Upper lobe of left lung (tissue), 6 donors: Measurements from ENCODE around the gene PDCD5. TPM values are rescaled to one million over a fixed set of nuclear protein-coding genes. Genes with fewer than 3 reads are reported as not detected.
A peak's percentile ranks its signal among the peaks of the same experiment; 100 is the strongest.

Source experiments
- ATAC-seq, 2 donors: fragments of 200-7000 bp; cut with Tn5 transposase; one replicate each; pipeline ENCODE4 v1.9.1; 2022; ENCODE audit warnings: mild to moderate bottlenecking in 2 of 2, moderate library complexity in 2 of 2; ENCODE audit not compliant: low FRiP score in 2 of 2
- DNase-seq, 2 donors: peaks; one replicate each; pipeline ENCODE4 v3.0.0-alpha.2; 2019 to 2020
- H3K27ac ChIP-seq, 4 donors: fragments of 200-600 bp; sonication (generic); one replicate each; pipeline ENCODE4 v1.5.1; 2016 to 2019
- H3K27me3 ChIP-seq, 4 donors: fragments of 200-600 bp; sonication (generic); one replicate each; pipeline ENCODE4 v1.5.1; 2017 to 2019
- H3K36me3 ChIP-seq, 4 donors: fragments of 200-600 bp; sonication (generic); one replicate each; pipeline ENCODE4 v1.5.1; 2016 to 2019
- H3K4me1 ChIP-seq, 4 donors: fragments of 200-600 bp; sonication (generic); one replicate each; pipeline ENCODE4 v1.5.1; 2018 to 2019
- H3K4me3 ChIP-seq, 4 donors: fragments of 200-600 bp; sonication (generic); one replicate each; pipeline ENCODE4 v1.5.1; 2017 to 2019; ENCODE audit warnings: mild to moderate bottlenecking in 2 of 4, moderate library complexity in 1 of 4
- H3K9me3 ChIP-seq, 4 donors: fragments of 200-600 bp; sonication (generic); one replicate each; pipeline ENCODE4 v1.5.1; 2018 to 2019
- CTCF ChIP-seq, 6 experiments: fragments of 450-650 bp in 4 of 6; fragments of 200-600 bp in 2 of 6; sonication (generic) in 2 of 6; IDR thresholded peaks; one replicate each; pipeline ENCODE4 v1.5.1; 2016 to 2019; ENCODE audit warnings: antibody characterized with exemption in 6 of 6
- EP300 ChIP-seq, 4 donors: sonication (generic); formaldehyde crosslinking; IDR thresholded peaks; one replicate each; pipeline ENCODE4 v1.5.1; 2017; ENCODE audit warnings: antibody characterized with exemption in 4 of 4, control low read depth in 2 of 4
- POLR2A ChIP-seq, 4 donors: fragments of 450-650 bp; IDR thresholded peaks; one replicate each; pipeline ENCODE4 v1.5.1; 2016 to 2017; ENCODE audit warnings: antibody characterized with exemption in 4 of 4, mild to moderate bottlenecking in 2 of 4
- POLR2AphosphoS5 ChIP-seq, 2 donors: sonication (generic); formaldehyde crosslinking; IDR thresholded peaks; one replicate each; pipeline ENCODE4 v1.5.1; 2017; ENCODE audit warnings: antibody characterized with exemption in 2 of 2
- WGBS, 2 donors: methylation state at CpG; one replicate each; pipeline ENCODE4 v1.1.5; 2017 to 2018; 5-methylcytosine and 5-hydroxymethylcytosine counted together
- total RNA-seq, 6 donors: library from RNA; depleted of rRNA in 4 of 6; stranded (reverse); fragments of >200 nt in 4 of 6; gene quantifications; one replicate each; pipeline versions ENCODE4 v1.1.0 to v1.2.1, GENCODE V29; 2016 to 2021
- donor health status: DM: no; HTN: no; CAD: no; lungs with moderate emphysema.
- donor health status: DM: no; HTN: yes; CAD: no; lungs with severe emphysema.

PDCD5 gene
- total RNA-seq, 6 donors from 2014 or later: 22.2 to 71.8 (median 50.0) TPM

- Histone ChIP-seq H3K36me3 (peaks cover 24 to 93% (median 65%) of the 10 kb centered on the region in 4 donors), H3K27ac (no peak overlapping the region), H3K27me3 (no peaks in the 10 kb centered on the region), H3K4me1 (no peaks in the 10 kb centered on the region), H3K9me3 (no peaks in the 10 kb centered on the region), H3K4me3 (no peak overlapping the region)
- no peak for DNase-seq
- no peak for ATAC-seq
- 98 to 99% methylated on average over 10 to 14 of the region's 14 CpGs for WGBS, 2 donors
- TF ChIP-seq POLR2A (IDR thresholded peaks at IDR 0.05): no peak
- no peak for TF ChIP-seq POLR2AphosphoS5 (IDR thresholded peaks at IDR 0.05)
- no peak for TF ChIP-seq CTCF (IDR thresholded peaks at IDR 0.05)
- no peak for TF ChIP-seq EP300 (IDR thresholded peaks at IDR 0.05)
Observed at GRCh38 chr19:32603961-32604360, 23.0 kb downstream of the PDCD5 start.

GRCh38 chr19:32605544-32605943 lies 24.6 kb downstream of the PDCD5 start:
- peaks cover 20 to 88% (median 63%) of the 10 kb centered on the region in 4 donors for H3K36me3 ChIP-seq
- WGBS, 2 donors: 94 to 96% methylated on average over 14 to 21 of the region's 21 CpGs
- DNase-seq (peak in 1 of 2 donors; percentile 58), ATAC-seq (no peak)
- H3K27ac ChIP-seq: no peak overlapping the region
- no peaks in the 10 kb centered on the region for H3K4me1 ChIP-seq
- H3K9me3 ChIP-seq: no peaks in the 10 kb centered on the region
- TF ChIP-seq POLR2A (IDR thresholded peaks at IDR 0.05) (no peak), CTCF (IDR thresholded peaks at IDR 0.05) (no peak), POLR2AphosphoS5 (IDR thresholded peaks at IDR 0.05) (no peak), EP300 (IDR thresholded peaks at IDR 0.05) (no peak)
- no peak overlapping the region for H3K4me3 ChIP-seq
- H3K27me3 ChIP-seq: no peaks in the 10 kb centered on the region

GRCh38 chr19:32606289-32606688 lies 25.3 kb downstream of the PDCD5 start:
- DNase-seq (no peak), ATAC-seq (no peak)
- Histone ChIP-seq H3K9me3 (no peaks in the 10 kb centered on the region), H3K27me3 (no peaks in the 10 kb centered on the region), H3K4me1 (no peaks in the 10 kb centered on the region), H3K27ac (no peak overlapping the region), H3K36me3 (peaks cover 20 to 81% (median 63%) of the 10 kb centered on the region in 4 donors), H3K4me3 (no peak overlapping the region)
- no peak for TF ChIP-seq EP300 (IDR thresholded peaks at IDR 0.05)
- TF ChIP-seq POLR2A (IDR thresholded peaks at IDR 0.05): no peak
- TF ChIP-seq CTCF (IDR thresholded peaks at IDR 0.05): no peak
- TF ChIP-seq POLR2AphosphoS5 (IDR thresholded peaks at IDR 0.05): no peak
- WGBS, 2 donors: 84 to 96% methylated on average over 12 to 15 of the region's 15 CpGs

- WGBS, 2 donors: 94 to 96% methylated on average over 7 to 16 of the region's 20 CpGs
- Histone ChIP-seq H3K4me3 (no peak overlapping the region), H3K4me1 (no peaks in the 10 kb centered on the region), H3K27me3 (no peaks in the 10 kb centered on the region), H3K27ac (no peak overlapping the region), H3K9me3 (no peaks in the 10 kb centered on the region), H3K36me3 (peaks cover 22 to 78% (median 60%) of the 10 kb centered on the region in 4 donors)
- no peak for TF ChIP-seq EP300 (IDR thresholded peaks at IDR 0.05)
- no peak for TF ChIP-seq POLR2A (IDR thresholded peaks at IDR 0.05)
- TF ChIP-seq POLR2AphosphoS5 (IDR thresholded peaks at IDR 0.05): no peak
- TF ChIP-seq CTCF (IDR thresholded peaks at IDR 0.05): no peak
- peak; percentile 34 to 50 for ATAC-seq
- peak in 1 of 2 donors; percentile 75 for DNase-seq
Observed at GRCh38 chr19:32607479-32607878, 26.5 kb downstream of the PDCD5 start.

GRCh38 chr19:32611161-32611560 lies 30.2 kb downstream of the PDCD5 start:
- no peak for ATAC-seq
- no peaks in the 10 kb centered on the region for H3K27me3 ChIP-seq
- peaks cover 22 to 77% (median 59%) of the 10 kb centered on the region in 4 donors for H3K36me3 ChIP-seq
- no peaks in the 10 kb centered on the region for H3K4me1 ChIP-seq
- no peak for DNase-seq
- WGBS, 2 donors: 89 to 92% methylated on average over 5 of the region's 5 CpGs
- no peaks in the 10 kb centered on the region for H3K9me3 ChIP-seq
- H3K4me3 ChIP-seq: no peak overlapping the region
- no peak for TF ChIP-seq EP300 (IDR thresholded peaks at IDR 0.05)
- no peak for TF ChIP-seq POLR2AphosphoS5 (IDR thresholded peaks at IDR 0.05)
- no peak for TF ChIP-seq POLR2A (IDR thresholded peaks at IDR 0.05)
- TF ChIP-seq CTCF (IDR thresholded peaks at IDR 0.05): no peak
- H3K27ac ChIP-seq: no peak overlapping the region
